ENCODE data around the gene GFRA4.

Gene GFRA4

GRCh38 chr20:3663031-3663701, at the start of gene GFRA4:
Gene GFRA4 (minus strand): TSS chr20:3663399. CDS start chr20:3663399, 0 bp downstream.
- TF ChIP-seq CTCF (IDR thresholded peaks at IDR 0.05), result no peak
- no peaks in the 10 kb centered on the region for H3K9me3 ChIP-seq (ENCODE audit: control insufficient read depth, low read length)
- no peak within 1 kb of the TSS for H3K9ac ChIP-seq
- peaks cover 10% of the 10 kb centered on the region for H3K27me3 ChIP-seq (ENCODE audit: control insufficient read depth, insufficient read depth, low read length)
- H3K27ac ChIP-seq, result no peak within 1 kb of the TSS
- no peaks in the 10 kb centered on the region for H3K36me3 ChIP-seq (ENCODE audit: control insufficient read depth, insufficient read depth, low read length)
- H2AFZ ChIP-seq, result no peak within 1 kb of the TSS
- no peaks in the 10 kb centered on the region for H3K79me2 ChIP-seq
- no peaks in the 10 kb centered on the region for H3K4me1 ChIP-seq
- H3K4me3 ChIP-seq (ENCODE audit: low read depth, low read length), result no peak within 1 kb of the TSS
- H3K4me2 ChIP-seq (ENCODE audit: low read length), result no peak within 1 kb of the TSS

GRCh38 chr20:3712279-3712873, 49.2 kb upstream of the GFRA4 start, which contains the start of gene SIGLEC1:
Gene SIGLEC1 (minus strand): TSS chr20:3712600. CDS start chr20:3707128, 5,472 bp downstream.
- Histone ChIP-seq H3K79me2 (no peaks in the 10 kb centered on the region), H3K9ac (no peak within 1 kb of the TSS), H3K4me1 (no peaks in the 10 kb centered on the region), H3K36me3 (ENCODE audit: control insufficient read depth, insufficient read depth, low read length) (no peaks in the 10 kb centered on the region), H3K27me3 (ENCODE audit: control insufficient read depth, insufficient read depth, low read length) (no peaks in the 10 kb centered on the region), H3K4me2 (ENCODE audit: low read length) (no peak within 1 kb of the TSS), H3K9me3 (ENCODE audit: control insufficient read depth, low read length) (no peaks in the 10 kb centered on the region), H2AFZ (no peak within 1 kb of the TSS), H3K27ac (no peak within 1 kb of the TSS), H3K4me3 (ENCODE audit: low read depth, low read length) (no peak within 1 kb of the TSS)
- TF ChIP-seq CTCF (IDR thresholded peaks at IDR 0.05), result no peak

GRCh38 chr20:3711484-3711941, 48.3 kb upstream of the GFRA4 start:
- no peaks in the 10 kb centered on the region for H3K4me1 ChIP-seq
- no peaks in the 10 kb centered on the region for H3K36me3 ChIP-seq (ENCODE audit: control insufficient read depth, insufficient read depth, low read length)
- no peak overlapping the region for H3K4me2 ChIP-seq (ENCODE audit: low read length)
- H2AFZ ChIP-seq, result no peak overlapping the region
- H3K27ac ChIP-seq, result no peak overlapping the region
- H3K9ac ChIP-seq, result no peak overlapping the region
- no peaks in the 10 kb centered on the region for H3K27me3 ChIP-seq (ENCODE audit: control insufficient read depth, insufficient read depth, low read length)
- H3K9me3 ChIP-seq (ENCODE audit: control insufficient read depth, low read length), result no peaks in the 10 kb centered on the region
- TF ChIP-seq CTCF (IDR thresholded peaks at IDR 0.05), result no peak
- no peaks in the 10 kb centered on the region for H3K79me2 ChIP-seq
- no peak overlapping the region for H3K4me3 ChIP-seq (ENCODE audit: low read depth, low read length)

GRCh38 chr20:3710703-3711483, 47.7 kb upstream of the GFRA4 start:
- Histone ChIP-seq H3K9me3 (ENCODE audit: control insufficient read depth, low read length) (no peaks in the 10 kb centered on the region), H3K4me3 (ENCODE audit: low read depth, low read length) (no peak overlapping the region), H3K4me2 (ENCODE audit: low read length) (no peak overlapping the region), H3K9ac (no peak overlapping the region), H3K4me1 (no peaks in the 10 kb centered on the region), H3K27me3 (ENCODE audit: control insufficient read depth, insufficient read depth, low read length) (no peaks in the 10 kb centered on the region), H3K36me3 (ENCODE audit: control insufficient read depth, insufficient read depth, low read length) (no peaks in the 10 kb centered on the region), H3K27ac (no peak overlapping the region), H2AFZ (no peak overlapping the region), H3K79me2 (no peaks in the 10 kb centered on the region)
- TF ChIP-seq CTCF (IDR thresholded peaks at IDR 0.05), result peak; percentile 95

Data from parathyroid adenoma (tissue), 2 donors.